Esophagus (tissue), 2 donors: ENCODE data around the gene SPATC1L. TPM values are rescaled to one million over a fixed set of nuclear protein-coding genes. Genes with fewer than 3 reads are reported as not detected.

ENCODE experiments used
- H3K27ac ChIP-seq, 2 donors: one replicate each; pipeline ENCODE4 v1.5.1; 2013; ENCODE audit warnings: low read depth in 2 of 2, mild to moderate bottlenecking in 2 of 2, inconsistent platforms in 1 of 2, low read length in 1 of 2, moderate library complexity in 1 of 2
- H3K27me3 ChIP-seq, 2 donors: one replicate each; pipeline ENCODE4 v1.6.1; 2013; ENCODE audit warnings: low read length in 2 of 2, control low read depth in 1 of 2, mild to moderate bottlenecking in 1 of 2; ENCODE audit not compliant: insufficient read depth in 2 of 2, control insufficient read depth in 1 of 2
- H3K36me3 ChIP-seq, 2 donors: one replicate each; pipeline ENCODE4 v1.6.1; 2013; ENCODE audit warnings: low read length in 1 of 2; ENCODE audit not compliant: control insufficient read depth in 2 of 2, insufficient read depth in 2 of 2
- H3K4me1 ChIP-seq, 2 donors: one replicate each; pipeline ENCODE4 v1.6.1; 2013; ENCODE audit warnings: low read length in 1 of 2; ENCODE audit not compliant: control insufficient read depth in 2 of 2, insufficient read depth in 2 of 2
- H3K4me3 ChIP-seq, 2 donors: one replicate each; pipeline ENCODE4 v1.5.1; 2013; ENCODE audit warnings: low read length in 2 of 2, mild to moderate bottlenecking in 2 of 2, low read depth in 1 of 2, moderate library complexity in 1 of 2
- H3K9me3 ChIP-seq, 2 donors: one replicate each; pipeline ENCODE4 v1.6.1; 2013; ENCODE audit warnings: mild to moderate bottlenecking in 2 of 2, low read depth in 1 of 2, low read length in 1 of 2, moderate library complexity in 1 of 2; ENCODE audit not compliant: control insufficient read depth in 2 of 2, insufficient read depth in 1 of 2
- WGBS, 2 donors: extraction: QIAGEN DNeasy Blood & Tissue Kit; methylation state at CpG; one replicate each; pipeline ENCODE4 v1.1.7; 2013; 5-methylcytosine and 5-hydroxymethylcytosine counted together
- polyA plus RNA-seq, 2 donors: library from polyadenylated mRNA; stranded (reverse); fragments of 200-250 nt; gene quantifications; one replicate each; pipeline ENCODE4 v1.2.3, GENCODE V29; 2013
- donor health status: healthy with polysubstance abuse.
- donor health status: Bipolar disorder and iron deficiency.

The SPATC1L gene
- polyA plus RNA-seq, 2 donors, result 5.2 to 9.3 TPM

DNA sequence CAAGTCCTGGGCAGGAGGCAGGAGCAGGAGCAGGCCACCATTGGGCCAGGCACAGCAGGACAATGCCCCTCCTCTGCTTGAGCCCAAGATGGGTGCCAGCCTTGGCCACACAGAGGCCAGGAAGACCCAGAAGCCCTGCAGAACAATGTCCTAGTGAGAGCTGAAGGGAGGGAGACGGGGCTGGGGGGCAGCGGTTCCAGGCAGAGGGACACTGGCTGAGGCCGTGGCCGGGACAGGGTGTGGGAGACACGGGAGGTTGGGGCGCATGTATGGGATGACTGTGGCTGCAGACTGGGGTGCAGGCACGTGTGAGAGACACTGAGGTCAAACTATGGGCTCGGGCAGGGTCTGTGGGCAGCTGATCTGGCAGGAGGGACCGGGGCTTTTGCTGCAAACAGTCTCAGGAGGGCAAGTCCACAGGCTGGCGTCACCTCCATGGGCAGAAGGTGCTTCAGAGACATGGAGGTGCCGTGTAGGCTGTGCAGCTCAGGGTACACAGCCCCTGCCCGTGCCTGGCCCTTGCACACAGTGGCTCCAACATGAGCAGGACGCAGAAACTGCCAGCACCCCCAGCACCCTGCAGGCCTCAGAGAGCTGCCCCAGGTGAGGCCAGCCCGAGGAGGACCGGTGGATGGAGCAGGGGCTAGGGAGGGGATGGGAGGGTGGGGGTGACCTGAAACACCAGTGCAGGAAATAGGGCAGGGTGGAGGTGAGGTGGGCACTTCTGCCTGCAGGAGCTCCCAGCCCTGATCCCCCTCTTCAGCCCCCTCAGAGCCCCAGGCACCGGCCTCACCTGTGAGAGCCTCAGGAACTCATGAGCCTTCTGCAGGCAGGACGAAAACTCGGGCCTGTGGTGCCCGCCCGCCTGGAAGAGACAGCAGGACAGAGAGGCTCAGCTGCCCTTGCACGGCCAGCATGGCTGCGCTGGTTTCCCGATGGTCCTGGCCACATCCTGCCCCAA is 24.8 kb upstream of the SPATC1L start:
- Histone ChIP-seq H3K9me3 (no peaks in the 10 kb centered on the region), H3K4me1 (peaks cover 0 to 3% of the 10 kb centered on the region in 2 donors), H3K4me3 (no peak overlapping the region), H3K27ac (no peak overlapping the region), H3K36me3 (peaks cover 23 to 75% of the 10 kb centered on the region in 2 donors), H3K27me3 (no peaks in the 10 kb centered on the region)
- WGBS, 2 donors, result 92% methylated on average over 22 to 23 of the region's 23 CpGs

DNA sequence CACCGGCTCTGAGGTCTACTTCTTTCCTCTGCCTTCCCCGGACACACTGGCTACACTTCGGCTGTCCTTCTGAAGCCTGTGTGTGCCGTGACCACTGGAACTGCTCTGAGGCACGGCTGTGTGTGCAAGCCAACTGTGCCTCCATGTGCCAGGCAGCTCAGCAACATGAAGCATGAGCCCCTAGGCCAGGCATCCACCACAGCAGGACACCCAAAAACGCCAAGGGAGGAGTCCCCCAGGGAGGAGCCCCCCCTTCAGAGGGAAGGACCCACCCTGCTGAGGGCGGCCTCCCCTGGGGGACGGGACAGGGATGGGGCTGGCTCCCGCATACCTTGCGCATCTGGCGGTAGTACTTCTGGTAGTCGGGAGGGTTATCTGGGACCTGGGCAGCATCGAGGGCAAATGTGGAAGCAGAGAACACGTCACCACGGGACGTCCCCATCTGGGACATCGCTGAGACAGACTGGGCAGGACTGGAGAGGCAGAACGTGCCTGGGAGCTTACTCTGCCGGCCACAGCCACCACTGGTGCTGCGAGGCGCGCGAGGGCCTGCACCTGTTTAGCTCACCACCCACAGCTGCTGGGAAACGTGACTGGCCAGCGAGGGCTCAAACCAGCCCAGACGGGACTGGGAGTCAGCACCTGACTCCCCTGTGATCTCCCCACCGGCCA is 23.8 kb upstream of the SPATC1L start:
- no peak overlapping the region for H3K27ac ChIP-seq
- H3K27me3 ChIP-seq, result no peaks in the 10 kb centered on the region
- H3K4me1 ChIP-seq, result peaks cover 0 to 3% of the 10 kb centered on the region in 2 donors
- 87 to 90% methylated on average over 27 of the region's 27 CpGs for WGBS, 2 donors
- H3K36me3 ChIP-seq, result peaks cover 20 to 66% of the 10 kb centered on the region in 2 donors
- no peak overlapping the region for H3K4me3 ChIP-seq
- H3K9me3 ChIP-seq, result no peaks in the 10 kb centered on the region

DNA sequence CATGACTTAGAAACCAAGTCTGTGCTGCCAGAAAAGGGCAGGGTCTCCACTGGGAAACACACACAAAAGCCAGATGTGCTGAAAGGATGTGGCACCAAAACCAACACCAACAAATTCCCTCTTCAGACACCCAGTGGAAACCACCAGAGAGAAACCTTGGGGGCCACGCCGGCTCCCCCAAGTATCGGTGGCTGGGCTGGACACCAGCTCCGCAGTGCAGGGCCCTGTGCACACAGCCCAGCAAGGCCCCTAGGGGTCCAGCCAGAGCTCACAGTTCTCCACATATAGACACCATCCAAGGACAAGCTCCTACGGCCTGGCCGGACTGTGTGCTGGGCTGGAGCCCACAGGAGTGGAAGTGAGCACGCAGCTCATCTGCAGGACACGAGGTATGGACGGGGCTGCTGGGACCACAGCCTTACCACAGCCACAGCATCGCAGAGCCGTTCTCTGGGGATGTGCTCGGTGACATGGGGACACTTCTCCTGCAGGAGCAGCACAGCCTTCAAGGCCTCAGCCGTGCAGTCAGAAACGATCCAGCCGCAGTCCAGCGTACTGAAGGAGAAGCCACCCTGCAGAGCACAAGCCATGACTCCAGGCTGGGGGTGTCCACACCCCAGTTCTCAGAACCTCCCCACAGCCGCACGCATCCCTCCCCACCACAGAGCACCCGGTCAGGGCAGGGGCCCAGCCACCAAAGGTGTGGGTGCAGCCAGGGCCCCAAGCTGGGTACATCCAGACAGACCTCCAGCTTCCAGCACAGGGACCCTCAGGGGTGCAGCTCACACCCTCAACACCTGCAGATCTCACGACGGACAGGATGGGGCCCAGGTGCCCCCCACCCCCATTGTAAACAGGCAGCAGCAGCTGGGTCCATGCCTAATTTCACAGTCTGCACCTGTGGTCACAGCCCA is 23.0 kb upstream of the SPATC1L start:
- Histone ChIP-seq H3K27ac (no peak overlapping the region), H3K4me3 (no peak overlapping the region), H3K36me3 (peaks cover 20 to 62% of the 10 kb centered on the region in 2 donors), H3K9me3 (no peaks in the 10 kb centered on the region), H3K27me3 (no peaks in the 10 kb centered on the region), H3K4me1 (peaks cover 0 to 1% of the 10 kb centered on the region in 2 donors)
- 93% methylated on average over 21 of the region's 21 CpGs for WGBS, 2 donors

DNA sequence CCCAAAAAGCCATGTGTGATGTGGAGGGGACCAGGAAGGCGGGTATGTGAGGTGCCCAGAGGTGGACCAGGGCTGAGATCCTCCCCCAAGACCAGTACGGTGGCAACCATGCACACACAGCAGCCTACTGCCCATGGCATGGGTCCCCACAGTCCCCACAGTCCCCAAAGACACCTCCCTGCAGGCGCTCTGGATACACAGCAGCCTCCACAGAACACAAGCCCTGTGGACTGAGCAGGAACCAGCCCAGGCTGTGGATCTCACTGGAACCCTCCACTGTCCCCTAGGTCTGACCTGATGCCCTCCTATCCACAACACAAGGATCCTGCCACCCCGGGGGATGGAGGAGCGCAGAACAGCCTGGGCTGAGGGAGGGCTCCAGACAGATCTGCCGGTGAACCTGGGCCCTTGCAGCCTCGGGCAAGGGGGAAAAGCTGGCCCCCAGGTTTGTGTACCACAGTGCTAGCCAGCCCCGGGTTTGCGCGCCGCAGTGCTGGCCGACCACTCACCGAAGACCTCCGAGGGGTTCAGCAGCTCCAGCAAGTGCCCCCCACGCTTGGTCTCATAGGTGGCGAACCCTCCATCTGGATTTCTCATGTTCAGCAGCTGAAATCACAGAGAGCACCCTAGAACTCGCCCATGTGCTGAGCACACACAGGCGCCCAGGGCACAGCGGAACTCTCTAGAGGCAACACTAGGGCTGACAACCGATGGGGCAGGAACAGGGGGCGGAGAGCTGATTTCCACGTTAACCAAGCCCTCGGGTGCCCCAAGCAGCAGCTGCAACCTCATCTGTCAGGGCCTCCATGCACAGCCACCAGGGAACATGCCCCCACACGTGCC is 22.1 kb upstream of the SPATC1L start:
- H3K4me3 ChIP-seq, result no peak overlapping the region
- no peaks in the 10 kb centered on the region for H3K9me3 ChIP-seq
- no peaks in the 10 kb centered on the region for H3K4me1 ChIP-seq
- no peaks in the 10 kb centered on the region for H3K27me3 ChIP-seq
- 88 to 89% methylated on average over 24 of the region's 24 CpGs for WGBS, 2 donors
- no peak overlapping the region for H3K27ac ChIP-seq
- H3K36me3 ChIP-seq, result peaks cover 20 to 57% of the 10 kb centered on the region in 2 donors

DNA sequence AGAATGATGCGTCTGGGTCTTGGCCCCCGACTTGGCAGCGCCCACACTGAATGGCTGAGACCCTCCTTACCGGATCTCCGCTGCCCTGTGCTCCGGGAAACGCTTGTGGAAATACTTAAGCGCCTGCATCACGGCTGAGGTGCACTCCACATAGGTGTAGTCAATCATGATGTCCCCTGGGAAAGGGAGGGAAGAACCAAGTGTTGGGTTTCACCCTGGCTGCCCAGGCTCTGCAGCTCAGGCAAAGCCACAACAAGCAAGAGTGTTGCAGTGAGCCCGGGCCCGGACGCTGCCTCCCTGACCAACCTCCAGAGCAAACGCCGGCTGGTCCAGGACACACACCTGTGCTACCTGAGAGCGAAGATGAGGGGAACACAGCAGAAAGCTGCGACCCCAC is 21.5 kb upstream of the SPATC1L start:
- peaks cover 19 to 56% of the 10 kb centered on the region in 2 donors for H3K36me3 ChIP-seq
- H3K4me3 ChIP-seq, result no peak overlapping the region
- WGBS, 2 donors, result 94 to 95% methylated on average over 16 of the region's 16 CpGs
- H3K9me3 ChIP-seq, result no peaks in the 10 kb centered on the region
- no peak overlapping the region for H3K27ac ChIP-seq
- H3K27me3 ChIP-seq, result no peaks in the 10 kb centered on the region
- H3K4me1 ChIP-seq, result no peaks in the 10 kb centered on the region

DNA sequence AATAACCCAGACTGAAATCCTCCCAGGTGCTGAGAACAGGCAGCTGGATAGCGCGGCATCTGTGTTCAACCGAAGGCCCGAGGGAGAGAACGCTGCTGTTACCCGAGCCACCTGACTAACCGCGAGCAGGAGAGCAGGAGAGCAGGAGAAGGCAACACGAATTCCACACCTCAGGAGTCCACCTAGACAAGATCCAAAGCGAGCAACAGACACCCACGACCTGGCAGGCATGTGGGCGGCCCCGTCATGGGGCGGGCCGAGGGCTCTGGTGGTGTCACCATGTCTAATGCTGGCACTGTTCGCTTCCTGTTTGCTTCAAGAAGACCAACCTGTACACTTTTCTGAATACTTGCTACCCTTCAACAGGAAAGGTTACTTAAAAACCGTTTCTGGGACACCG is 20.9 kb upstream of the SPATC1L start:
- peaks cover 14 to 51% of the 10 kb centered on the region in 2 donors for H3K36me3 ChIP-seq
- no peaks in the 10 kb centered on the region for H3K9me3 ChIP-seq
- no peak overlapping the region for H3K4me3 ChIP-seq
- 89 to 93% methylated on average over 18 of the region's 18 CpGs for WGBS, 2 donors
- no peaks in the 10 kb centered on the region for H3K4me1 ChIP-seq
- no peak overlapping the region for H3K27ac ChIP-seq
- H3K27me3 ChIP-seq, result no peaks in the 10 kb centered on the region

DNA sequence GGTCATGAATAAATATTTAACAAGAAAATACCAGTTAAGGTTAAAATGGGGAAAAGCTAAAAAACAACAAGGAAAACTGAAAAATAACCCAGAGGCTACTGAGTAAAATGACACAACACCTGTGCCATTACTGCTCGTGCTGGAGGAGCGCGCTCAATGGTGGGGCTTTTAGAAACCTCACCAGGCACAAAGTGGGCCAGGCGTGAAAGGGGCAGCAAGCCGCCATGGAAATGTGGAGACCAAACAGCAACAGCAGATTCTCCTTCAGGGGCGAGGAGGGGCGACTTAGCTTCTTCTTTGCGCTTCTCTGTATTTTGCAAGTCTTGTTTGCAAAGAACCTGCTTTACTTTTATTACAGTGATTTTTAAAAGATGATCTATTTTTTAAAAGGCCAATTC is 18.9 kb upstream of the SPATC1L start:
- WGBS, 2 donors, result 94 to 97% methylated on average over 8 of the region's 8 CpGs
- Histone ChIP-seq H3K27ac (no peak overlapping the region), H3K9me3 (peaks cover 0 to 3% of the 10 kb centered on the region in 2 donors), H3K36me3 (peaks cover 14 to 39% of the 10 kb centered on the region in 2 donors), H3K27me3 (no peaks in the 10 kb centered on the region), H3K4me1 (no peaks in the 10 kb centered on the region), H3K4me3 (no peak overlapping the region)

DNA sequence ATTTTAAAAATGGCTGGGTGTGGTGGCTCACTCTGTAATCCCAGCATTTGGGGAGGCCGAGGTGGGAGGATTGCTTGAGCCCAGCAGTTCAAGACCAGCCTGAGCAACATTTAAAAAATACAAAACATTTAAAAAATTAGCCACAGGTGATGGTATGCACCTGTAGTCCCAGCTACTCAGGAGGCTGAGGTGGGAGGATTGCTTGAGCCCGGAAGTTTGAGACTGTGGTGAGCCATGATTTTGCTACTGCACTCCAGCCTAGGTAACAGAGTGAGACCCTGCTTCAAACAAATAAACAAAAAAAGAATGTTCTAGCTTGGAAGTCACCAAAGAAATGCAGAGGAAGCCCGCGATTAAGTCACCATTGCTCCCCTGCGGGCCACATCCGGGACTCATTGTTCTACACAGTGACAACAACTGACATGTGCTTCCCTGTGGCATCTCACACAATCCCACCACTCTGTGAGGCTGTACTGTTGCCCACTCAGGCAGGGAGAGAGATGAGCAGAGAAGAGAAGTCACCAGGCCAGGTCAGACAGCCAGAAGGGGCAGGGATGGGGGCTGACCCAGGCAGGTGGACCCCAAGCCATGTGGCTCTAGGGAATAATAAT is 18.4 kb upstream of the SPATC1L start:
- Histone ChIP-seq H3K9me3 (peaks cover 0 to 3% of the 10 kb centered on the region in 2 donors), H3K4me3 (no peak overlapping the region), H3K4me1 (no peaks in the 10 kb centered on the region), H3K36me3 (peaks cover 12 to 36% of the 10 kb centered on the region in 2 donors), H3K27ac (no peak overlapping the region), H3K27me3 (no peaks in the 10 kb centered on the region)
- WGBS, 2 donors, result 87% methylated on average over 6 of the region's 6 CpGs
